Bronchial epithelial cell (primary cell): ENCODE measurements around the gene PRKCG. TPM values are rescaled to one million over a fixed set of nuclear protein-coding genes. Genes with fewer than 3 reads are reported as not detected.

ENCODE experiments used
- DNase-seq: peaks from one replicate; pipeline ENCODE4 v3.0.0-alpha.2; 2010; ENCODE audit warnings: low read depth
- FAIRE-seq: peaks from 2 replicates; lab custom pipeline; 2011; peaks lifted over from hg19 to GRCh38; lab: Jason Lieb, UNC
- H3K27me3 ChIP-seq: 2 replicates; pipeline ENCODE4 v1.5.1; 2011; ENCODE audit warnings: low read length; ENCODE audit not compliant: control insufficient read depth, insufficient read depth
- H3K36me3 ChIP-seq: 2 replicates; pipeline ENCODE4 v1.5.1; 2011; ENCODE audit warnings: low read length; ENCODE audit not compliant: control insufficient read depth, insufficient read depth
- H3K4me3 ChIP-seq: 2 replicates; pipeline ENCODE4 v1.5.1; 2011; ENCODE audit warnings: mild to moderate bottlenecking, low read depth, low read length, control low read depth
- CTCF ChIP-seq: IDR thresholded peaks from 2 replicates; pipeline ENCODE4 v1.5.1; 2011; ENCODE audit warnings: mild to moderate bottlenecking, moderate library complexity, low read length, control low read depth, inconsistent platforms; ENCODE audit not compliant: insufficient read depth, severe bottlenecking
- total RNA-seq: library from RNA; depleted of rRNA; stranded (reverse); fragments of >200 nt; gene quantifications from 2 replicates; pipeline ENCODE4 v1.2.1, GENCODE V29; 2014

The PRKCG gene
- total RNA-seq, 1 donor from 2014 or later = not detected

GRCh38 chr19:53871454-53871853 is 10.5 kb upstream of the PRKCG start:
- no peak for TF ChIP-seq CTCF
- DNase-seq = no peak
- FAIRE-seq = no peak
- H3K27me3 ChIP-seq = no peaks in the 10 kb centered on the region
- peaks cover 8% of the 10 kb centered on the region for H3K36me3 ChIP-seq
- no peak overlapping the region for H3K4me3 ChIP-seq

GRCh38 chr19:53872762-53873161 is 9.2 kb upstream of the PRKCG start:
- no peak for DNase-seq
- no peak for FAIRE-seq
- TF ChIP-seq CTCF = no peak
- H3K27me3 ChIP-seq = no peaks in the 10 kb centered on the region
- H3K4me3 ChIP-seq = no peak overlapping the region
- H3K36me3 ChIP-seq = peaks cover 8% of the 10 kb centered on the region

GRCh38 chr19:53873773-53874605 is 8.0 kb upstream of the PRKCG start:
- H3K36me3 ChIP-seq = peaks cover 8% of the 10 kb centered on the region
- H3K27me3 ChIP-seq = no peaks in the 10 kb centered on the region
- TF ChIP-seq CTCF = no peak
- no peak overlapping the region for H3K4me3 ChIP-seq
- DNase-seq = no peak
- FAIRE-seq = no peak

- DNase-seq (no peak), FAIRE-seq (no peak)
- Histone ChIP-seq H3K36me3 (peaks cover 8% of the 10 kb centered on the region), H3K4me3 (no peak overlapping the region), H3K27me3 (peaks cover under 1% of the 10 kb centered on the region)
- TF ChIP-seq CTCF = no peak
These were observed 7.4 kb upstream of the PRKCG start for GRCh38 chr19:53874606-53874990.

- Histone ChIP-seq H3K4me3 (no peak overlapping the region), H3K36me3 (peaks cover 8% of the 10 kb centered on the region), H3K27me3 (peaks cover 9% of the 10 kb centered on the region)
- no peak for TF ChIP-seq CTCF
- no peak for DNase-seq
- no peak for FAIRE-seq
These were observed 6.2 kb upstream of the PRKCG start for GRCh38 chr19:53875602-53876325.
